Stimulated activated CD8-positive, alpha-beta memory T cell treated with anti-CD3 and anti-CD28 coated beads, Interleukin-4, amount 100 ng/mL, for 48 hours (primary cell): ENCODE data around the gene RAB1A.

Source experiments
- DNase-seq: peaks from one replicate; pipeline ENCODE4 v3.0.0-alpha.2; 2020

The RAB1A gene

GRCh38 chr2:65085148-65085547, 44.8 kb downstream of the RAB1A start:
- no peak for DNase-seq

GRCh38 chr2:65081232-65081685, 48.6 kb downstream of the RAB1A start:
- no peak for DNase-seq

GRCh38 chr2:65079017-65079416, 50.9 kb downstream of the RAB1A start:
- DNase-seq: no peak

GRCh38 chr2:65077898-65078297, 52.0 kb downstream of the RAB1A start:
- no peak for DNase-seq

GRCh38 chr2:65076345-65076710, 53.6 kb downstream of the RAB1A start:
- DNase-seq: no peak

GRCh38 chr2:65075605-65076344, 54.1 kb downstream of the RAB1A start:
- DNase-seq: no peak

- no peak for DNase-seq
These were observed 54.7 kb downstream of the RAB1A start for GRCh38 chr2:65075176-65075575.

GRCh38 chr2:65073879-65074565, 55.9 kb downstream of the RAB1A start:
- no peak for DNase-seq

GRCh38 chr2:65072181-65072970, 57.5 kb downstream of the RAB1A start:
- DNase-seq: no peak

- no peak for DNase-seq
These were observed 58.3 kb downstream of the RAB1A start for GRCh38 chr2:65071499-65072180.

GRCh38 chr2:65070856-65071255, 59.0 kb downstream of the RAB1A start:
- DNase-seq: no peak

GRCh38 chr2:65070172-65070830, 59.6 kb downstream of the RAB1A start:
- DNase-seq: no peak

GRCh38 chr2:65069439-65069824, 60.5 kb downstream of the RAB1A start:
- DNase-seq: no peak

GRCh38 chr2:65067806-65068553, 61.9 kb downstream of the RAB1A start:
- DNase-seq: peak; percentile 20

GRCh38 chr2:65064728-65065552, 65.0 kb downstream of the RAB1A start:
- DNase-seq: peak; percentile 40

GRCh38 chr2:65062843-65063825, 66.8 kb downstream of the RAB1A start:
- no peak for DNase-seq

GRCh38 chr2:65061910-65062339, 68.0 kb downstream of the RAB1A start:
- no peak for DNase-seq

GRCh38 chr2:65061146-65061909, 68.6 kb downstream of the RAB1A start:
- no peak for DNase-seq

- DNase-seq: no peak
These were observed 70.8 kb downstream of the RAB1A start for GRCh38 chr2:65059071-65059470.
